BLaER1 treated with 17β-estradiol and CSF1 and Interleukin-3, amounts not matched to agents 10 nM and 100 nM (cell line): ENCODE measurements around the gene ADAMTS3.

Source experiments
- H3K27ac ChIP-seq, 11 experiments: shearing (Covaris generic); formaldehyde crosslinking; 2 replicates each; pipeline ENCODE4 v1.8.1; 2022
- H3K27me3 ChIP-seq, 11 experiments: shearing (Covaris generic); formaldehyde crosslinking; 2 replicates each; pipeline ENCODE4 v1.8.1; 2022
- H3K36me3 ChIP-seq, 11 experiments: shearing (Covaris generic); formaldehyde crosslinking; 2 replicates each; pipeline ENCODE4 v1.8.1; 2022
- H3K4me1 ChIP-seq, 10 experiments: shearing (Covaris generic); formaldehyde crosslinking; 2 replicates each; pipeline ENCODE4 v1.8.1; 2022
- H3K4me2 ChIP-seq, 11 experiments: shearing (Covaris generic); formaldehyde crosslinking; 2 replicates each; pipeline ENCODE4 v1.8.1; 2022
- H3K4me3 ChIP-seq, 10 experiments: shearing (Covaris generic); formaldehyde crosslinking; 2 replicates each; pipeline ENCODE4 v1.8.1; 2022
- H3K9ac ChIP-seq, 11 experiments: shearing (Covaris generic); formaldehyde crosslinking; 2 replicates each; pipeline ENCODE4 v1.8.1; 2022
- H3K9me3 ChIP-seq, 11 experiments: shearing (Covaris generic); formaldehyde crosslinking; replicated peaks in 1 of 11; 2 replicates each; pipeline ENCODE4 v1.8.1; 2022
- H4K20me1 ChIP-seq, 11 experiments: shearing (Covaris generic); formaldehyde crosslinking; 2 replicates each; pipeline ENCODE4 v1.8.1; 2022
- Cebpa-rat ChIP-seq, 11 experiments: shearing (Covaris generic); IDR thresholded peaks; 2 replicates each; pipeline ENCODE4 v1.8.1; 2022

Gene ADAMTS3

DNA sequence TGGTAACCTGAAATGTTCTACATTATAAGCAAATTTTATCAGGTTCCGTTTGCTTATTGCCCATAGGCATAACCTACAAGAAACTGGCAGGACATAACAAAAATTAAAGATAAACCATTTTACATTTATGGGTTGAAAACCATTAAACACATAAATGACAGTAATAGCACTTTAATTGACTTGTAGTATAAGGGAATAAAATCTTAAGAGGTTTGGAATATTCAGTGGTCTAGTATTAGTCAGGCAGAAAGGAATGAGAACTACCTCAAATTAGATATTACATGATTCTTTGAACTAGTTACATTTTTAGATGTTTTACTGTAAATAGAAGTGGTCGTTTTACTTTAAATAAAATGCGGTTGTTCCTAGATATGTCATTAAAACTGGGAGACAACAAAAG, 111.9 kb downstream of the ADAMTS3 start:
- H3K9ac ChIP-seq = no peak overlapping the region

DNA sequence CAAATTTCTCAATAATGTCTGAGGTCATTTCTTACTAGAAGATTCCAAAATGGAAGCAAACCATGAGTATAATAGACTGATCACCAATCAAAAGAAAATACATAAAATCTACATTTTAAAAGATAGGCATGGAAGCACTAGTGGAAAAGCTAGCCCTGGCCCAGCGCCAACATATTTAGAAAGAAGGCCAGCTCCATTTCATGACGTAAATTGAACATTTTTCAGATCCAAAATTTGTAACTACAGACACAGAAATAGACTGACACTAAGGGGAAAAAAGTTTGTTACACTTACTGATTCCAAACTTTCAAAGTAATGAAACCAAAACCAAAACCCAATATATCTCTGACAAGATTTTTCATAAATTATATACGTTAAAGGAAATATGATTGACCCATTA, 117.7 kb downstream of the ADAMTS3 start:
- Histone ChIP-seq H3K4me2 (no peak overlapping the region), H4K20me1 (no peaks in the 10 kb centered on the region), H3K9me3 (no peaks in the 10 kb centered on the region), H3K4me1 (no peaks in the 10 kb centered on the region), H3K27ac (no peak overlapping the region), H3K27me3 (no peaks in the 10 kb centered on the region), H3K9ac (no peak overlapping the region), H3K4me3 (no peak overlapping the region), H3K36me3 (no peaks in the 10 kb centered on the region)
- no peak for TF ChIP-seq Cebpa-rat (IDR thresholded peaks at IDR 0.05)

More for the DNA sequence above, 111.9 kb downstream of the ADAMTS3 start:
- H3K4me1 ChIP-seq = no peaks in the 10 kb centered on the region
- H3K27me3 ChIP-seq = no peaks in the 10 kb centered on the region
- H3K4me2 ChIP-seq = no peak overlapping the region
- TF ChIP-seq Cebpa-rat (IDR thresholded peaks at IDR 0.05) = no peak
- H3K36me3 ChIP-seq = no peaks in the 10 kb centered on the region
- no peaks in the 10 kb centered on the region for H4K20me1 ChIP-seq
- no peaks in the 10 kb centered on the region for H3K9me3 ChIP-seq
- H3K4me3 ChIP-seq = no peak overlapping the region
- H3K27ac ChIP-seq = no peak overlapping the region

DNA sequence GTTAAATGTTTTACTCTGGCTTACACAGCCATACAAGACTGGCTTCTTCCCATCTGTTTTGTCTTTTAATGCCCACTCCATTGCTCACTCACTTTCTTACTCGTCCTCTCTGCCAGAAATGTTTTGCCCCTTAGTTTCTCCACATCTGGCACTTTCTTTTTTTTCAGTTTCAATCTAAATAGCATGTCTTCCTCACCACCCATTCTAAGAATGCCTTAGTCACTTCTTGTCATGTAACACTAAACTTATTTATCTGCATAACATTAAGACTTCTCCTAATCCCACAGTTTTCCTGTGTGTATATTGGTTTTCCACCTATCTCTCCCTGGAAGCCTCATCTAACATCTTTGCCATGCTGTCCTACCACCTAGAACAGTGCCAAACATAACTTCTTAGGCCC, 119.3 kb downstream of the ADAMTS3 start:
- H3K4me3 ChIP-seq = no peak overlapping the region
- H3K9ac ChIP-seq = no peak overlapping the region
- no peak overlapping the region for H3K27ac ChIP-seq
- H4K20me1 ChIP-seq = no peaks in the 10 kb centered on the region
- TF ChIP-seq Cebpa-rat (IDR thresholded peaks at IDR 0.05) = no peak
- H3K4me2 ChIP-seq = no peak overlapping the region
- H3K27me3 ChIP-seq = no peaks in the 10 kb centered on the region
- H3K36me3 ChIP-seq = no peaks in the 10 kb centered on the region
- H3K4me1 ChIP-seq = no peaks in the 10 kb centered on the region
- no peaks in the 10 kb centered on the region for H3K9me3 ChIP-seq

DNA sequence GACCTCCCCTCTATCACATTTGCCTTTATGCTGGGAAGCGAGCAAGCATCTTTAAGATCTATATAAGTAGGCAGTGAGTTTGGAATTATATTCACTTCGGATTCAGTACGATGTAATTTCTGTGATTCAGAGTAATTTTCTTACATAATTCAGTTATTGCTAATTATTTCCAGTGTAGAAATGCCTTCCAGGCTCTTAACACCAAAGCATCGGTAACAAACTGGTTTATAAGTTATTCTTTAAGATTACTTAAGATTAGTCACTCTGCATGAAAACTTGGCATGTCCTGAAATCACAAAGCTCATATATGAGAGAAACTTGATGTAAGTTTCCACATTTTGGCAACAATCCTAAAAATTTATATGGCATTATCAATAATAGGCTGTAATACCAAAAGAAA, 120.8 kb downstream of the ADAMTS3 start:
- Histone ChIP-seq H3K9ac (no peak overlapping the region), H3K27ac (no peak overlapping the region), H3K36me3 (no peaks in the 10 kb centered on the region), H3K4me1 (no peaks in the 10 kb centered on the region), H3K9me3 (no peaks in the 10 kb centered on the region), H4K20me1 (no peaks in the 10 kb centered on the region), H3K4me2 (no peak overlapping the region), H3K4me3 (no peak overlapping the region), H3K27me3 (no peaks in the 10 kb centered on the region)
- no peak for TF ChIP-seq Cebpa-rat (IDR thresholded peaks at IDR 0.05)

DNA sequence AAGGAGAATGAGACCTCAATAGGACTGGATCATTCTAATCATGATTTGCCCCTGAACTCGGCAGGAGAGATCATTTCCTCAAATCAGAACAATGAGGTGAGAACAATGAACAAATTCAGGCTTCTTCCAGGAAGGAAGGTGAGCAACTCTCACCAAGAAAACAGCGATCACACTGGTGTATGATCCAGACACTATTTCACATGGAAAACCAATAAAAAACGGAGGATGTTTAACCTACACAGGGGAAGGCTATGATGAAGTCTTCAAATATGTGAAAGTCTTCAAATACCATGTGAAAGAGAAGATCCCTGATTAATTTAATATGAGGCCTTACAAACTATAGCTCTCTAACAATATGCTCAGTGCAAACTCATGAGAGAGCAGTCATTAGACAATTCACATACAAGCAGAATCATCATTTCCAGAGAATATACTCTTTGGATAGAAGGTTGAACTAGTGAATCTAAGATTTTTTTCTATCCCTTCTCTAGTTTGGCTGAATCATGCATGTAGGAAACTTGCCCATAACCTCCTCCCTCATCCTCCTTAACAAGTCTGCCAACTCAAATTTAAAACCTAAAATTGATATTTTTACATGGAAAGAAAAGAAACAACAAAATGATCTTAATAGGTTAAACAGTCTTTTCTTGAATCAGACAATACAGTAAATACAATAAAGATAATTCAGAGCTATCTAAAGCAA, 122.5 kb downstream of the ADAMTS3 start:
- Histone ChIP-seq H4K20me1 (no peaks in the 10 kb centered on the region), H3K9me3 (no peaks in the 10 kb centered on the region), H3K4me2 (no peak overlapping the region), H3K27me3 (no peaks in the 10 kb centered on the region), H3K9ac (no peak overlapping the region), H3K36me3 (no peaks in the 10 kb centered on the region), H3K27ac (no peak overlapping the region), H3K4me1 (no peaks in the 10 kb centered on the region), H3K4me3 (no peak overlapping the region)
- no peak for TF ChIP-seq Cebpa-rat (IDR thresholded peaks at IDR 0.05)

DNA sequence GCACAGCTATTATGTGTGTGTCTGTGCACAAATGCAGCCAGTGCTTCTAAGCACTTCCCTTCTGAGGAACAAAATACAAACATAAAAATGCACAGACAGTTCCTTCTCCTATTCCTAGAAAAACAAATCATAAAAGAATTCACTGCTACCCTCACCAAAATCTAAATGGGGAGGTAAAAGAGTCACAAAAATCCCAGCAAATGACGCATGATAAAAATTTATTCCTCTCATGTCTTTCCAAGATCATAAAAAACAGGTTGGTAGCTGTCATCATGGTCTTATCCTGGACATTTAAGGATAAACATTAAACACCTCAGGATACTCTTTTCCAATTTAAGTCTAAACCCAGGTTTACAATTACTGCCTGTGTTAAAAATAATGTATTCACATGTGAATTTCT, 124.9 kb downstream of the ADAMTS3 start:
- no peak overlapping the region for H3K4me3 ChIP-seq
- H4K20me1 ChIP-seq = no peaks in the 10 kb centered on the region
- TF ChIP-seq Cebpa-rat (IDR thresholded peaks at IDR 0.05) = no peak
- no peak overlapping the region for H3K4me2 ChIP-seq
- no peaks in the 10 kb centered on the region for H3K9me3 ChIP-seq
- no peaks in the 10 kb centered on the region for H3K36me3 ChIP-seq
- H3K27me3 ChIP-seq = no peaks in the 10 kb centered on the region
- no peak overlapping the region for H3K9ac ChIP-seq
- no peak overlapping the region for H3K27ac ChIP-seq
- H3K4me1 ChIP-seq = no peaks in the 10 kb centered on the region

DNA sequence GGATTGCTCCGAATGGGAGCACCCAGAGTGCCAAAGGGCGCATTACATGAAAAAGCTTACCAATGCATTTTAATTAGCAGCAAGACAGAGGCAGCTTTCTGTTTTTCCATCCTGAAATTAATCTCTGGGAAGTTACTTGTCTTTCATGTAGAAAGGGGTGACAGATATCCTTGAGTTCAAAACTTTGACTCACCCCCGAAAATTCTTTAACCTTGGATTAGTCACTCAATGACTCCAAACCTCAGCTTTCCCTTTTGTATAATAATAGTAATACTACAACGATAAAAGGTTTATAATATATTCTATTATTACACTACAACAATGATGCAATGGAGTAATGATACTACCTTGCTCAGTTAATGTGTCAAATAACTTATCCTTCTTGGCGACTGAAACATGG, 126.3 kb downstream of the ADAMTS3 start:
- Histone ChIP-seq H3K4me1 (no peaks in the 10 kb centered on the region), H3K4me2 (no peak overlapping the region), H3K27ac (no peak overlapping the region), H3K4me3 (no peak overlapping the region), H3K36me3 (no peaks in the 10 kb centered on the region), H4K20me1 (no peaks in the 10 kb centered on the region), H3K27me3 (no peaks in the 10 kb centered on the region), H3K9me3 (no peaks in the 10 kb centered on the region), H3K9ac (no peak overlapping the region)
- TF ChIP-seq Cebpa-rat (IDR thresholded peaks at IDR 0.05) = no peak

DNA sequence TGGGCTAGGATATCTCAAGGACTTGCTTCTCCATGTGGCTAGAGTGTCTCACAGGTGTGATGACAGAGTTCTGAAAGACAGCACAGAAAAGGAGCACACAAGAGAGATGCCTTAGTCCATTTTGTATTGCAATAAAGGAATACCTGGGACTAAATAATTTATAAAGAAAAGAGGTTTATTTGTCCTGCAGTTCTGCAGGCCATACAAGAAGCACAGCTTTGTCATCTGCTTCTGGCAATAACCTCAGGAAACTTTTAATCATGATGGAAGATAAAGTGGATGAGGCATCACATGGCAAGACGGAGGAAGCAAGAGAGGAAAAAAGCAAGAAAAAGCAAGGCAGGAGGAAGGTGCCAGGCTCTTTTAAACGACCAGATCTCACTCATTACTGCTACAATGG, 126.9 kb downstream of the ADAMTS3 start:
- H3K4me3 ChIP-seq = no peak overlapping the region
- H3K4me1 ChIP-seq = no peaks in the 10 kb centered on the region
- no peak overlapping the region for H3K9ac ChIP-seq
- H3K27me3 ChIP-seq = no peaks in the 10 kb centered on the region
- no peaks in the 10 kb centered on the region for H4K20me1 ChIP-seq
- no peak for TF ChIP-seq Cebpa-rat (IDR thresholded peaks at IDR 0.05)
- H3K4me2 ChIP-seq = no peak overlapping the region
- H3K36me3 ChIP-seq = no peaks in the 10 kb centered on the region
- H3K9me3 ChIP-seq = no peaks in the 10 kb centered on the region
- H3K27ac ChIP-seq = no peak overlapping the region

DNA sequence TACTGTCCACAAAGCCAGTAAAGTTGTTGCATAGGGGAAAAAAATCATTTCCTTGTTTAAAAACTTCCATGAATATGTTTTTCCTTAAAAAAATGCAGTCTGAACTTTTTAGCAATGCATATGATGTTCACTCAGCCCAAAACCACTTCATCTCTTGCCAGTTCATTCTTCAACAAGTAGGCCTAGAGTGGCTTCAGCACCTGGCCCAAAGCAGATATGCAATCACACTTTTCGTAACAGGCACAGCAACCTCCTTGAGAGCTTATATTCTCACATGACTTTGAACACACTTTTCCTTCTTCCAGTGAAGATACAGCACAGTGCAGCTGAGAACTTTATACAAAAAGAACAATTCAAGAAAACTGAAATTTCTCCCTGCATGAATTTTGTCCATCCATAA, 128.6 kb downstream of the ADAMTS3 start:
- Histone ChIP-seq H4K20me1 (no peaks in the 10 kb centered on the region), H3K27me3 (no peaks in the 10 kb centered on the region), H3K4me2 (no peak overlapping the region), H3K36me3 (no peaks in the 10 kb centered on the region), H3K4me1 (no peaks in the 10 kb centered on the region), H3K27ac (no peak overlapping the region), H3K4me3 (no peak overlapping the region), H3K9me3 (no peaks in the 10 kb centered on the region), H3K9ac (no peak overlapping the region)
- TF ChIP-seq Cebpa-rat (IDR thresholded peaks at IDR 0.05) = no peak

DNA sequence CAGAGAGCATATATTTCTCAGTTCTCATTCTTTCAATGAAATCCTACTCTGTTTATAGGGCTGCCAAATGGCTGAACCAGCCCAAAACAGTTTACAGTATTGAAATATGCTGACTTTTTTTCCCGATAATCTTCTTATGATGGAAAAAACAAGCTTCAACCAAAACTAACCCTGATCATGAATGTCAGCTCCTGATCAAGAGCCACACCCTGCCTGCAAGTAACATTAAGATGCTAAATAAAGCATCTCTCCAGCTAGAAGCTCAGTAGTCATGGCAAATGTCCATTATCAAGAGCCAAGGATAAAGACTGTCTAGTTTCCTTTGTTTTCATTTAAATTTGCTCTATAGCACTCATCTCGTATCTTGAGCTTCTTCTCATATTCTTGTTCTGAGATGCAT, 136.0 kb downstream of the ADAMTS3 start:
- TF ChIP-seq Cebpa-rat (IDR thresholded peaks at IDR 0.05) = no peak
- H3K27me3 ChIP-seq = no peaks in the 10 kb centered on the region
- no peaks in the 10 kb centered on the region for H3K4me1 ChIP-seq
- H3K9me3 ChIP-seq = no peaks in the 10 kb centered on the region
- no peaks in the 10 kb centered on the region for H4K20me1 ChIP-seq
- H3K27ac ChIP-seq = no peak overlapping the region
- H3K4me3 ChIP-seq = no peak overlapping the region
- no peak overlapping the region for H3K9ac ChIP-seq
- no peak overlapping the region for H3K4me2 ChIP-seq
- H3K36me3 ChIP-seq = no peaks in the 10 kb centered on the region
